ENCODE results near the gene CGB7. TPM values are rescaled to one million over a fixed set of nuclear protein-coding genes. Genes with fewer than 3 reads are reported as not detected.

CGB7 gene
- total RNA-seq = under 1 TPM in 1 of 2 experiments, not detected in 1; 0.40 TPM

- DNase-seq (peak; percentile 64), ATAC-seq (peak; percentile 33)
- POLR2A ChIA-PET = no interaction called here
- no peaks in the 10 kb centered on the region for H3K9me3 Mint-ChIP-seq (ENCODE audit: low read depth)
- CTCF ChIA-PET = interaction anchor here (1.3 to 2.0 kb wide), 3 partner anchors 17 to 89 kb away, joined by 3 to 5 read pairs (median 5); partner anchors contain the start of genes GYS1 and RUVBL2
- H3K27me3 Mint-ChIP-seq = peaks cover 35% of the 10 kb centered on the region
- H3K4me3 Mint-ChIP-seq = peak within 1 kb of the TSS; percentile 56
- intact Hi-C loops (cut with DNase I, micrococcal nuclease) = loop anchor here in 1 of 2 experiments (2.0 to 5.0 kb wide), 2 partner anchors 57 to 95 kb away; partner anchors contain the start of gene LIN7B
- H3K36me3 Mint-ChIP-seq (ENCODE audit: low read depth) = no peaks in the 10 kb centered on the region
- H3K27ac Mint-ChIP-seq = no peak within 1 kb of the TSS
- peaks cover 20% of the 10 kb centered on the region for H3K4me1 Mint-ChIP-seq
Measured at GRCh38 chr19:49057636-49058234, at the start of gene CGB7. TSS of gene CGB7 (minus strand) at chr19:49057749. CDS start at chr19:49055375, 2,374 bp downstream.

- ChIA-PET CTCF (interaction anchor here (0.6 to 3.0 kb wide), 13 partner anchors 8 to 378 kb away, joined by 3 to 49 read pairs (median 3); partner anchors contain the start of gene LIN7B), POLR2A (interaction anchor here (0.5 to 1.4 kb wide), 2 partner anchors 9 to 1424 kb away, joined by 3 to 5 read pairs; no protein-coding TSS in a partner anchor)
- intact Hi-C loops (cut with DNase I, micrococcal nuclease) = no loop called here
- H3K27me3 Mint-ChIP-seq = no peaks in the 10 kb centered on the region
- no peak overlapping the region for H3K4me3 Mint-ChIP-seq
- no peak overlapping the region for H3K27ac Mint-ChIP-seq
- no peaks in the 10 kb centered on the region for H3K9me3 Mint-ChIP-seq (ENCODE audit: low read depth)
- peaks cover 39% of the 10 kb centered on the region for H3K36me3 Mint-ChIP-seq (ENCODE audit: low read depth)
- ATAC-seq = peak; percentile 84
- H3K4me1 Mint-ChIP-seq = peaks cover 4% of the 10 kb centered on the region
- DNase-seq = peak; percentile 82
Measured at GRCh38 chr19:49106648-49107135, 49.1 kb upstream of the CGB7 start.

- H3K4me3 Mint-ChIP-seq = no peak overlapping the region
- DNase-seq (no peak), ATAC-seq (no peak)
- H3K36me3 Mint-ChIP-seq (ENCODE audit: low read depth) = peaks cover 54% of the 10 kb centered on the region
- no peaks in the 10 kb centered on the region for H3K9me3 Mint-ChIP-seq (ENCODE audit: low read depth)
- intact Hi-C loops (cut with DNase I, micrococcal nuclease) = no loop called here
- H3K4me1 Mint-ChIP-seq = peaks cover 2% of the 10 kb centered on the region
- ChIA-PET POLR2A (interaction anchor here (0.6 to 1.3 kb wide), 2 partner anchors 10 to 128 kb away, joined by 3 to 6 read pairs; partner anchors contain the start of gene LIN7B), CTCF (interaction anchor here (0.9 to 3.0 kb wide), 4 partner anchors 8 to 37 kb away, joined by 3 to 49 read pairs (median 13); partner anchors contain the start of gene LIN7B)
- H3K27me3 Mint-ChIP-seq = no peaks in the 10 kb centered on the region
- H3K27ac Mint-ChIP-seq = no peak overlapping the region
Measured at GRCh38 chr19:49104229-49104864, 46.8 kb upstream of the CGB7 start.

- ChIA-PET CTCF (interaction anchor here (0.6 kb wide), 1 partner anchor 43 kb away, joined by 3 read pairs; no protein-coding TSS in a partner anchor), POLR2A (interaction anchor here (0.6 kb wide), 1 partner anchor 267 kb away, joined by 3 read pairs; no protein-coding TSS in a partner anchor)
- Mint-ChIP-seq H3K4me1 (peaks cover 2% of the 10 kb centered on the region), H3K27me3 (no peaks in the 10 kb centered on the region), H3K36me3 (ENCODE audit: low read depth) (peaks cover 57% of the 10 kb centered on the region), H3K27ac (no peak overlapping the region), H3K9me3 (ENCODE audit: low read depth) (no peaks in the 10 kb centered on the region), H3K4me3 (no peak overlapping the region)
- DNase-seq = no peak
- intact Hi-C loops (cut with DNase I, micrococcal nuclease) = loop anchor here in 1 of 2 experiments (1.0 kb wide), 1 partner anchor 28 kb away; no protein-coding TSS in a partner anchor
- ATAC-seq = no peak
Measured at GRCh38 chr19:49103331-49104085, 46.0 kb upstream of the CGB7 start.

- H3K9me3 Mint-ChIP-seq (ENCODE audit: low read depth) = no peaks in the 10 kb centered on the region
- no peak for DNase-seq
- peaks cover 55% of the 10 kb centered on the region for H3K36me3 Mint-ChIP-seq (ENCODE audit: low read depth)
- no peak overlapping the region for H3K27ac Mint-ChIP-seq
- peaks cover 2% of the 10 kb centered on the region for H3K4me1 Mint-ChIP-seq
- ATAC-seq = no peak
- ChIA-PET CTCF (no interaction called here), POLR2A (no interaction called here)
- no peak overlapping the region for H3K4me3 Mint-ChIP-seq
- intact Hi-C loops (cut with DNase I, micrococcal nuclease) = no loop called here
- no peaks in the 10 kb centered on the region for H3K27me3 Mint-ChIP-seq
Measured at GRCh38 chr19:49102303-49102702, 44.8 kb upstream of the CGB7 start.

GRCh38 chr19:49101160-49101559 lies 43.6 kb upstream of the CGB7 start:
- no peak overlapping the region for H3K4me3 Mint-ChIP-seq
- intact Hi-C loops (cut with DNase I, micrococcal nuclease) = no loop called here
- ATAC-seq = no peak
- peaks cover 47% of the 10 kb centered on the region for H3K36me3 Mint-ChIP-seq (ENCODE audit: low read depth)
- H3K9me3 Mint-ChIP-seq (ENCODE audit: low read depth) = no peaks in the 10 kb centered on the region
- DNase-seq = no peak
- no peak overlapping the region for H3K27ac Mint-ChIP-seq
- CTCF ChIA-PET = interaction anchor here (0.9 kb wide), 1 partner anchor 12 kb away, joined by 5 read pairs; no protein-coding TSS in a partner anchor
- no peaks in the 10 kb centered on the region for H3K27me3 Mint-ChIP-seq
- POLR2A ChIA-PET = no interaction called here
- H3K4me1 Mint-ChIP-seq = no peaks in the 10 kb centered on the region

- ChIA-PET POLR2A (interaction anchor here (0.6 to 0.7 kb wide), 2 partner anchors 10 to 357 kb away, joined by 3 to 5 read pairs; no protein-coding TSS in a partner anchor), CTCF (interaction anchor here (0.6 to 3.0 kb wide), 10 partner anchors 10 to 199 kb away, joined by 3 to 28 read pairs (median 4); partner anchors contain the start of genes LIN7B and NUCB1)
- Mint-ChIP-seq H3K9me3 (ENCODE audit: low read depth) (no peaks in the 10 kb centered on the region), H3K27ac (no peak overlapping the region), H3K4me1 (no peaks in the 10 kb centered on the region), H3K4me3 (no peak overlapping the region), H3K36me3 (ENCODE audit: low read depth) (peaks cover 50% of the 10 kb centered on the region), H3K27me3 (no peaks in the 10 kb centered on the region)
- DNase-seq (no peak), ATAC-seq (no peak)
- intact Hi-C loops (cut with DNase I, micrococcal nuclease) = loop anchor here in 1 of 2 experiments (1.0 kb wide), 1 partner anchor 48 kb away; no protein-coding TSS in a partner anchor
Measured at GRCh38 chr19:49098795-49099194, 41.2 kb upstream of the CGB7 start.

- Mint-ChIP-seq H3K27me3 (no peaks in the 10 kb centered on the region), H3K36me3 (ENCODE audit: low read depth) (peaks cover 52% of the 10 kb centered on the region), H3K4me1 (no peaks in the 10 kb centered on the region), H3K9me3 (ENCODE audit: low read depth) (no peaks in the 10 kb centered on the region), H3K4me3 (no peak overlapping the region), H3K27ac (no peak overlapping the region)
- DNase-seq (peak; percentile 82), ATAC-seq (peak; percentile 86)
- POLR2A ChIA-PET = interaction anchor here (0.6 to 1.1 kb wide), 7 partner anchors 9 to 150 kb away, joined by 3 to 6 read pairs (median 4); no protein-coding TSS in a partner anchor
- intact Hi-C loops (cut with DNase I, micrococcal nuclease) = loop anchor here (1.0 to 2.0 kb wide), 3 partner anchors 49 to 102 kb away; no protein-coding TSS in a partner anchor
- CTCF ChIA-PET = interaction anchor here (0.5 to 4.7 kb wide), 36 partner anchors 8 to 371 kb away, joined by 3 to 49 read pairs (median 4); partner anchors contain the start of genes LIN7B, NUCB1 and PPFIA3
Measured at GRCh38 chr19:49097453-49098288, 40.1 kb upstream of the CGB7 start.

- intact Hi-C loops (cut with DNase I, micrococcal nuclease) = no loop called here
- ChIA-PET POLR2A (interaction anchor here (0.6 to 0.8 kb wide), 2 partner anchors 10 to 104 kb away, joined by 3 to 4 read pairs; no protein-coding TSS in a partner anchor), CTCF (interaction anchor here (0.8 to 4.7 kb wide), 3 partner anchors 11 to 52 kb away, joined by 3 to 49 read pairs (median 3); partner anchors contain the start of gene LIN7B)
- Mint-ChIP-seq H3K27ac (no peak overlapping the region), H3K4me3 (no peak overlapping the region), H3K27me3 (no peaks in the 10 kb centered on the region), H3K9me3 (ENCODE audit: low read depth) (no peaks in the 10 kb centered on the region), H3K36me3 (ENCODE audit: low read depth) (peaks cover 57% of the 10 kb centered on the region), H3K4me1 (peaks cover 12% of the 10 kb centered on the region)
- DNase-seq (no peak), ATAC-seq (no peak)
Measured at GRCh38 chr19:49094505-49095482, 37.2 kb upstream of the CGB7 start.
